Epithelial cell of proximal tubule (primary cell): ENCODE results near the gene KCNK13. TPM values are rescaled to one million over a fixed set of nuclear protein-coding genes. Genes with fewer than 3 reads are reported as not detected.

Experiments
- DNase-seq: peaks from one replicate; pipeline ENCODE4 v3.0.0-alpha.2; 2011; ENCODE audit warnings: low read depth
- H3K4me3 ChIP-seq: 2 replicates; pipeline ENCODE4 v1.5.1; 2011; ENCODE audit warnings: low read depth, mild to moderate bottlenecking, low read length
- total RNA-seq: library from RNA; depleted of rRNA; stranded (reverse); fragments of >200 nt; gene quantifications from 2 replicates; pipeline ENCODE4 v1.2.3, GENCODE V29; 2015
- TF ChIP-seq, protein P1 (sequence below): conservative IDR thresholded peaks from 2 replicates; pipeline ENCODE4 v1.5.1; 2012; ENCODE audit warnings: low read depth, mild to moderate bottlenecking, low read length

The KCNK13 gene
- total RNA-seq, 1 donor from 2014 or later, result 0.12 TPM

DNA sequence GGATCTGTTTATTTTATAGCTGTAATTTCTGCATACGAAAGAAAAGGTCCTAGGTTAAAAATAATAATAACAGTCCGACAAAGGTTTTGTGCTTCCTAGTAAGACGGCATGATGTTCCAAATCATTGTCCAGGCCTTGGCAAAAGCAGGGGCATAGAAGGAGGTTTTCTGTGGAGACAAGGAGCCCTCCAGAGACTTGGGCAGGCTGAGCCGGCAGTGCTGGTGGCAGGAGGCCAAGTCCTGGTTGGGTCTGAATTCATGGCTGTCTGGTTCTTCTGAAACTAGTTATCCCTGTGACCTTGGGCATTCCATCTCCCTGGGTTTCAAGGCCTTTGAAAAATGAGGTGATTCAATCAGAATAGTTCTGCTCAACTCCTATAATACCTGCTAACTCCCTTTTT, 44.0 kb downstream of the KCNK13 start:
- TF ChIP-seq, protein P1, sequence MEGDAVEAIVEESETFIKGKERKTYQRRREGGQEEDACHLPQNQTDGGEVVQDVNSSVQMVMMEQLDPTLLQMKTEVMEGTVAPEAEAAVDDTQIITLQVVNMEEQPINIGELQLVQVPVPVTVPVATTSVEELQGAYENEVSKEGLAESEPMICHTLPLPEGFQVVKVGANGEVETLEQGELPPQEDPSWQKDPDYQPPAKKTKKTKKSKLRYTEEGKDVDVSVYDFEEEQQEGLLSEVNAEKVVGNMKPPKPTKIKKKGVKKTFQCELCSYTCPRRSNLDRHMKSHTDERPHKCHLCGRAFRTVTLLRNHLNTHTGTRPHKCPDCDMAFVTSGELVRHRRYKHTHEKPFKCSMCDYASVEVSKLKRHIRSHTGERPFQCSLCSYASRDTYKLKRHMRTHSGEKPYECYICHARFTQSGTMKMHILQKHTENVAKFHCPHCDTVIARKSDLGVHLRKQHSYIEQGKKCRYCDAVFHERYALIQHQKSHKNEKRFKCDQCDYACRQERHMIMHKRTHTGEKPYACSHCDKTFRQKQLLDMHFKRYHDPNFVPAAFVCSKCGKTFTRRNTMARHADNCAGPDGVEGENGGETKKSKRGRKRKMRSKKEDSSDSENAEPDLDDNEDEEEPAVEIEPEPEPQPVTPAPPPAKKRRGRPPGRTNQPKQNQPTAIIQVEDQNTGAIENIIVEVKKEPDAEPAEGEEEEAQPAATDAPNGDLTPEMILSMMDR, result no peak
- DNase-seq, result no peak
- H3K4me3 ChIP-seq, result no peak overlapping the region

- no peak for DNase-seq
- no peak overlapping the region for H3K4me3 ChIP-seq
- TF ChIP-seq, protein P1, result no peak
Measured at GRCh38 chr14:90107789-90108188, 46.0 kb downstream of the KCNK13 start.

DNA sequence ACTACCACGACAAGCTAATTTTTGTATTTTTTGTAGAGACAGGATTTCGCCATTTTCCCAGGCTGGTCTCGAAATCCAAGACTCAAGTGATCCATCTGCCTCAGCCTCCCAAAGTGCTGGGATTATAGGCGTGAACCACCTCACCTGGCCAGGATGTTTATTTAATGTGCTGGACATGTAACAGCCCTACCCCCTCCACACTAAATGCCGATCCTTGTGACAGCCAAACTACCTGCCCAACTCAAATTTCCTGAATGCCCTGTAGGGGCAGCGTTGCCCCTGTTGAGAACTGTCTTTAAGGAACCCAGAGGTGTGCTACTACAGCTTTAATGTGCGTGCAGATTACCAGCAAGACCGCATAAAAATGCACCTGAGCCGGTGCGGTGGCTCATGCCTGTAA, 48.1 kb downstream of the KCNK13 start:
- DNase-seq, result no peak
- H3K4me3 ChIP-seq, result no peak overlapping the region
- TF ChIP-seq, protein P1, result peak; percentile 55

DNA sequence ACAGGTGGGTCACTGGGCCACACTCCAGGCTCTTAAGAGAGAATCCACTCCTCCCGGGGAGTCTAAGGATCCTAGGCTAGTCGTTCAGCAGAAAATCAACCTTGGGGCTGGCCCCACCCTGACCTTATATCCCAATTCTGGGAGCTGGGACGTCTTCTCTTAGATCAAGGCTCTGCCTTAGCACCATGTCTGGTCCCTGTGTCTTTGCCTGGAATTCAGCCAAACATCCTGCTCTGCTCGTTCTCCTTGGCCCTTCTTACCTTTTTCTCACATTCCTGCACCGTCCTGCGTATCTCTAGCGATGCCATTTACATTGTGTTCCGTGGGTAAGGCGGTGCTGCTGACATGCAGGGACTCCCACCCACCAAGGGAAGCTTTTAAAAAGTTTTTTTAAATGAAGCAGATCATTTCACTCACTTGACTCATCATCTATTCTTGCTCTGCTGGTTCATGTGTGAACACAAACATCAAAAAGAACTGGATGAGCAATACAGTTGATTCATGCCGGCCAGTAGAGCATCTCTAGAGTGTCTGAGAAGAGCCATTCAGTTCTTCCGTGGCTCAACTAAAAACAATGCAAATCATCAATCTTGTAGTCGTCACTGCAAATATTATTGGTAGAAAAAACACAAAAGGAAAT, 50.2 kb downstream of the KCNK13 start:
- TF ChIP-seq, protein P1, result no peak
- no peak overlapping the region for H3K4me3 ChIP-seq
- peak; percentile 50 for DNase-seq

DNA sequence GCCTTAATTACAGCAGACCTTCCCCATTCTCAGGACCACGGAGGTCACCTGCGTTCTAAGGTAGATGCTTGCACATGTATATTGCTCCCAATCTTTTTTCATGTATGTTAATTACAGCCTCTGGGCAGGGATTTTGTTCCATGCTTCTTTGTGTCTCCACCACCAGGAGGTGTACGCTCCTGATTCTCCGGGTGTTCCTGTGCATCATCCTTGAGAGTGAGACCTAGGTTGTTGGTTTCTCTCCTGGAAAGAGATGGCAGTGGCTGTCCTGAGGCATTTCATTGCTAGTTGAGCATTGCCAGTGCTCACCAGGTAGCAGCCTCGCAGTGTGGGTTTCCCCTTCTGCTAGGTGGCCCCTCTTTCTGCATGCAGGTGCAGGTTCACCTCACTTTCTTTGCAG, 52.8 kb downstream of the KCNK13 start:
- DNase-seq, result no peak
- H3K4me3 ChIP-seq, result no peak overlapping the region
- TF ChIP-seq, protein P1, result peak; percentile 25

GRCh38 chr14:90115780-90116179, 54.0 kb downstream of the KCNK13 start:
- H3K4me3 ChIP-seq, result no peak overlapping the region
- no peak for DNase-seq
- TF ChIP-seq, protein P1, result no peak

DNA sequence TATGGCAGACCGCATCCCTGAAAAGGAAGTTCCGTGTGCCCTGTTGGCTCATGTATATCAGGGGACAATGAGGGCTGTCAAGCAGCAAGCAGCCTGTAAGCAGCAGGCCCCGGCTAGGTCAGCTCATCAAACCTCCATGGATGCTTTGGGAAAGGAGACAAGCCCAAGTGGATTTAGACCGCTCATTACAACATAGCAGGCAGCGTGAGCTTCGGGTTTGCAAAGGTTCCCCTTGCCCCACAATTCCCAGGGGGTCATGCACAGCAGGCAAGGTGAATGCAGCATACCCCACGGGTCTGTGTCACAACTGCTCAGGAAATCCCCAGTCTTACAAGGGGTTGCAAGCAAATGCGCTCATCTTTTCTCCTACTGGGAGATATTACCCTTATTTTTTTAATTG, 54.6 kb downstream of the KCNK13 start:
- DNase-seq, result no peak
- H3K4me3 ChIP-seq, result no peak overlapping the region
- TF ChIP-seq, protein P1, result no peak
